Loucy (cell line): ENCODE data around the gene MARCHF7.

Experiments
- EZH2phosphoT487 ChIP-seq: fragments of 200-600 bp; IDR thresholded peaks from 2 replicates; pipeline ENCODE4 v1.6.1; 2018; ENCODE audit warnings: antibody characterized with exemption, mild to moderate bottlenecking, moderate library complexity, borderline replicate concordance
- TF ChIP-seq, protein P1 (sequence below): fragments of 200-600 bp; sonication (generic); conservative IDR thresholded peaks from 2 replicates; pipeline ENCODE4 v1.5.1; 2014; ENCODE audit warnings: mild to moderate bottlenecking, antibody characterized with exemption, low read length

DNA sequence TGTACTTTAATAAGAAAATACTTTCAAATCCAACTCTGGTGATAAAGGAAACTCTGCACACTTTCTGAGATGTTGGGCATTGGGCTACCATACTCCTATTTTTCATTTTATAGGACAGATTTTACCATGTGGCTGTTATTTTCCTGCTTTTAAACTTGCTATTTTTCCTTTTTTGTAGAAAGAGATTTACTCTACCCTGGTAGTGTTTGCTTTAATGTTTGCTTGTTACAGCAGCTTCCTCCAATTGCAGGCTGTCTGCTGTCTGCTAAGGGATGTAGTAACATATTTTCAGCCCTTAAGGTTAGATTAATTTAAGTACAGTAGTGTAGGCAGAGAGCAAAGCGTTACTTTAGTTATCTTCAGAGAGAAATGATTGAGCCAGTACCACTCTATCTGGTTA is 38.6 kb downstream of the MARCHF7 start:
- TF ChIP-seq, protein P1, sequence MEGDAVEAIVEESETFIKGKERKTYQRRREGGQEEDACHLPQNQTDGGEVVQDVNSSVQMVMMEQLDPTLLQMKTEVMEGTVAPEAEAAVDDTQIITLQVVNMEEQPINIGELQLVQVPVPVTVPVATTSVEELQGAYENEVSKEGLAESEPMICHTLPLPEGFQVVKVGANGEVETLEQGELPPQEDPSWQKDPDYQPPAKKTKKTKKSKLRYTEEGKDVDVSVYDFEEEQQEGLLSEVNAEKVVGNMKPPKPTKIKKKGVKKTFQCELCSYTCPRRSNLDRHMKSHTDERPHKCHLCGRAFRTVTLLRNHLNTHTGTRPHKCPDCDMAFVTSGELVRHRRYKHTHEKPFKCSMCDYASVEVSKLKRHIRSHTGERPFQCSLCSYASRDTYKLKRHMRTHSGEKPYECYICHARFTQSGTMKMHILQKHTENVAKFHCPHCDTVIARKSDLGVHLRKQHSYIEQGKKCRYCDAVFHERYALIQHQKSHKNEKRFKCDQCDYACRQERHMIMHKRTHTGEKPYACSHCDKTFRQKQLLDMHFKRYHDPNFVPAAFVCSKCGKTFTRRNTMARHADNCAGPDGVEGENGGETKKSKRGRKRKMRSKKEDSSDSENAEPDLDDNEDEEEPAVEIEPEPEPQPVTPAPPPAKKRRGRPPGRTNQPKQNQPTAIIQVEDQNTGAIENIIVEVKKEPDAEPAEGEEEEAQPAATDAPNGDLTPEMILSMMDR: no peak
- no peak for TF ChIP-seq EZH2phosphoT487
